Testis (tissue), 2 donors: ENCODE results near the gene PRKAR2A.

Experiments
- CTCF ChIP-seq, 3 experiments: fragments of 450-650 bp in 2 of 3; fragments of 200-600 bp in 1 of 3; sonication (generic) in 1 of 3; IDR thresholded peaks; one replicate each; pipeline ENCODE4 v1.5.1; 2016 to 2019; ENCODE audit warnings: antibody characterized with exemption in 3 of 3, mild to moderate bottlenecking in 2 of 3, moderate library complexity in 1 of 3
- POLR2A ChIP-seq: fragments of 450-650 bp; IDR thresholded peaks from one replicate; pipeline ENCODE4 v1.6.1; 2017; ENCODE audit warnings: antibody characterized with exemption, mild to moderate bottlenecking, moderate library complexity

- TF ChIP-seq POLR2A (no peak), CTCF (IDR thresholded peaks at IDR 0.05) (no peak)
Measured at GRCh38 chr3:48804930-48805329, 42.7 kb downstream of the PRKAR2A start.
